ENCODE measurements around the gene NMNAT2.

GRCh38 chr1:183205196-183205781 is 212.9 kb downstream of the NMNAT2 start:
- no peak for TF ChIP-seq ZNF274 (IDR thresholded peaks at IDR 0.05; ENCODE audit: low read depth, low read length)
- TF ChIP-seq YY1 (IDR thresholded peaks at IDR 0.05; ENCODE audit: insufficient read depth, insufficient read length) = no peak
- no peak for TF ChIP-seq SUZ12 (IDR thresholded peaks at IDR 0.05; ENCODE audit: extremely low read depth, insufficient read depth, insufficient read length)

Measured in NT2/D1 (cell line).